Lower leg skin (tissue), 4 donors: ENCODE results near the gene ACER3. TPM values are rescaled to one million over a fixed set of nuclear protein-coding genes. Genes with fewer than 3 reads are reported as not detected.

Experiments used
- DNase-seq, 2 donors: peaks; one replicate each; pipeline ENCODE4 v3.0.0-alpha.2; 2019; ENCODE audit warnings: low spot score in 2 of 2
- H3K4me3 ChIP-seq: fragments of 200-600 bp; sonication (generic); 2 replicates; pipeline ENCODE4 v1.5.1; 2017; ENCODE audit warnings: mild to moderate bottlenecking, low read depth; ENCODE audit not compliant: poor library complexity, severe bottlenecking
- CTCF ChIP-seq, 3 donors: fragments of 450-650 bp; IDR thresholded peaks; one replicate each; pipeline ENCODE4 v1.5.1; 2016; ENCODE audit warnings: antibody characterized with exemption in 3 of 3, mild to moderate bottlenecking in 3 of 3, moderate library complexity in 2 of 3
- POLR2A ChIP-seq, 2 donors: fragments of 450-650 bp; IDR thresholded peaks; one replicate each; pipeline ENCODE4 v1.6.1; 2016 to 2017; ENCODE audit warnings: antibody characterized with exemption in 2 of 2, mild to moderate bottlenecking in 1 of 2, moderate library complexity in 1 of 2
- WGBS, 2 donors: methylation state at CpG; one replicate each; pipeline ENCODE4 v1.1.5; 2018; 5-methylcytosine and 5-hydroxymethylcytosine counted together
- intact Hi-C: fragments of 100-400 bp; cut with DNase I; formaldehyde crosslinking; loops from one replicate; pipeline ENCODE4 v1.15.0; 2023; ENCODE audit warnings: low total_unique reads
- total RNA-seq, 4 donors: library from RNA; depleted of rRNA; stranded (reverse); fragments of >200 nt; gene quantifications; one replicate each; pipeline ENCODE4 v1.1.0, GENCODE V29; 2016

Gene ACER3
- total RNA-seq, 4 donors from 2014 or later, result 3.5 to 5.9 (median 5.1) TPM

GRCh38 chr11:76872959-76873827 is 12.5 kb downstream of the ACER3 start:
- WGBS, 2 donors, result 96 to 99% methylated on average over 6 of the region's 6 CpGs
- DNase-seq, result no peak
- TF ChIP-seq POLR2A (IDR thresholded peaks at IDR 0.05) (no peak), CTCF (IDR thresholded peaks at IDR 0.05) (no peak)
- H3K4me3 ChIP-seq, result no peak overlapping the region
- intact Hi-C loops, result no loop called here

- TF ChIP-seq CTCF (IDR thresholded peaks at IDR 0.05) (no peak), POLR2A (IDR thresholded peaks at IDR 0.05) (no peak)
- 89% methylated on average over 2 of the region's 2 CpGs for WGBS, 2 donors
- intact Hi-C loops, result no loop called here
These were observed 17.3 kb downstream of the ACER3 start for GRCh38 chr11:76878014-76878413.

GRCh38 chr11:76880314-76880713 is 19.6 kb downstream of the ACER3 start:
- no peak overlapping the region for H3K4me3 ChIP-seq
- 40 to 51% methylated on average over 2 of the region's 2 CpGs for WGBS, 2 donors
- DNase-seq, result no peak
- intact Hi-C loops, result no loop called here
- TF ChIP-seq CTCF (IDR thresholded peaks at IDR 0.05) (no peak), POLR2A (IDR thresholded peaks at IDR 0.05) (no peak)

More at GRCh38 chr11:76878014-76878413, 17.3 kb downstream of the ACER3 start:
- no peak overlapping the region for H3K4me3 ChIP-seq
- no peak for DNase-seq

- no peak overlapping the region for H3K4me3 ChIP-seq
- DNase-seq, result no peak
- 97 to 100% methylated on average over 4 of the region's 4 CpGs for WGBS, 2 donors
- intact Hi-C loops, result no loop called here
- no peak for TF ChIP-seq CTCF (IDR thresholded peaks at IDR 0.05)
- no peak for TF ChIP-seq POLR2A (IDR thresholded peaks at IDR 0.05)
These were observed 20.2 kb downstream of the ACER3 start for GRCh38 chr11:76880956-76881355.

- 79 to 87% methylated on average over 9 of the region's 9 CpGs for WGBS, 2 donors
- no peak for DNase-seq
- H3K4me3 ChIP-seq, result no peak overlapping the region
- TF ChIP-seq CTCF (IDR thresholded peaks at IDR 0.05) (no peak), POLR2A (IDR thresholded peaks at IDR 0.05) (no peak)
- intact Hi-C loops, result no loop called here
These were observed 24.8 kb downstream of the ACER3 start for GRCh38 chr11:76885390-76886097.
